HG03432 (cell line): ENCODE data around the gene PARD3B.

Source experiments
- ATAC-seq: cut with Tn5 transposase; IDR thresholded peaks from one replicate; pipeline ENCODE4 v1.9.1; 2021; ENCODE audit warnings: mild to moderate bottlenecking, moderate library complexity; ENCODE audit not compliant: unreplicated experiment

PARD3B gene

DNA sequence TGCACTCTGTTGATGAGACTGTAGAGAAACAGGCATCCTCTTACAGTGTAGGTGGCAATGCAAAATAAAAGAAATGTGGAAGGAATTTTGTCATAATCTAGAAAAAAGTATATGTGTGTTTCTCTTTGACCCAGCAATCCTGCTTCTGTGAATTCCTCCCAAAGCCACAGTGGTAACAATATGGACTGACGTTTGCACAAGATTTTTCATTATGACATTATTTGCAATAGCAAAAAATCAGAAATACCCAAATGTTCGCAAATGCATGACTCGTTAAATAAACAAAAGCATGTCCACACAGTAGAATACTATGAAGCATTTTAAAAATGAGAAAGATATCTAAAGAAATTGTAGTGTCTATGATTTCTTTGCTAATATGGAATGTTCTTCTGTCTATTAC, 881.8 kb downstream of the PARD3B start:
- ATAC-seq = no peak

GRCh38 chr2:205428811-205429210, 883.5 kb downstream of the PARD3B start:
- no peak for ATAC-seq

DNA sequence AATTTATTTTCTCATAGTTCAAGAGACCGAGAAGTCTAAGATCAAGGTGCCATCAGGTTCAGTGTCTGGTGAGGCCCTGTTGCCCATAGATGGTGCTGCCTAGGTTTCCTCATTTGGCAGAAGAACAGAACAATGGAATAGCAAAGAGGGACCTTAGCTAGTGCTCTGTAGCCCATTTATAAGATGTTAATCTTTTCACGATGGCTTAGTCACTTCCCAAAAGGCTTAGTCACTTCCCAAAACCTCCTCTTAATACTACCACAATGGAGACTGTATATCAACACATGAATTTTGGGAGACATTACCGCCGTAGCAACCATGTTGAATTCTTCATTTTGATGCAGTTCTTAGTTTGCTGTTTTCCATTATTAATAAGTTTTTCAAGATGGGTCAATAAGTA, 890.7 kb downstream of the PARD3B start:
- no peak for ATAC-seq

- ATAC-seq = no peak
These were observed 893.0 kb downstream of the PARD3B start for GRCh38 chr2:205438241-205438640.

DNA sequence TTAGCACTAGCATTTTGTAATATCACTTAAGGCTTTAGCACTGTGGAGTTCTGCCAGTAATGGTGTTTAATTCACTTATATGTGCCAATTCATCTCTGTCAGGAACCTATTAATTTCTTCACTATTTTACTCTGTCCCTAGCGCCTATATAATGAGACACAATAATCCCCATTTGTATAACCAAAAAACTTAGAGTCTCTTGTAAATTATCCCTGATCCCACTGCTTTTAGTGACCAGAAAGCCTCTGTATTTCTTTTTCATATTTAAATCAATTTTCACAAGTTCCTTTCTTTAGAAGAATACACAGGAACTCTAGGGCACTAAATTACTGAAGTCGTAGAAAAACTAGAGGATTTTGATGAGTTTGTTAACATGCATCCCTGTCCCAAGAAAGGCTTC, 894.3 kb downstream of the PARD3B start:
- no peak for ATAC-seq

GRCh38 chr2:205441524-205441923, 896.2 kb downstream of the PARD3B start:
- ATAC-seq = no peak

- ATAC-seq = no peak
These were observed 902.9 kb downstream of the PARD3B start for GRCh38 chr2:205448189-205448588.

GRCh38 chr2:205451901-205452512, 906.7 kb downstream of the PARD3B start:
- ATAC-seq = no peak

DNA sequence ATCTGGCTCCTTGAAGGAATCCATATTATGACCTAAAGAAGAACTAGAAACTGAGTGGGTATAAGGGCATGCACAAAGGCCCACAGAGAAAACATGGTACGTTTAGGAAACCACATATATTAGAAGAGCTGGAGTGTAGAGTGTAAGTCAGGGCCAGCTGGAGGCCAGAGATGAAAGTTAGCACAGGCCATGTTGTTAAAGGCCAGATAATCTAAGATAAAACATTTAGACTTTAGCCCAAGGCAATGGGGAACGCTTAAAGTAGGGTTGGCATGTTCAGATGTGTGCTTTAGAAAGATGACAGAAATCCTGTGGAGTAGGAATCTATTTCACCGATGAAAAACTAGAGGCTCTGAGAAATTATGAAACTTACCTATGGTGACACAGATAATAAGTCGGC, 907.9 kb downstream of the PARD3B start:
- no peak for ATAC-seq

DNA sequence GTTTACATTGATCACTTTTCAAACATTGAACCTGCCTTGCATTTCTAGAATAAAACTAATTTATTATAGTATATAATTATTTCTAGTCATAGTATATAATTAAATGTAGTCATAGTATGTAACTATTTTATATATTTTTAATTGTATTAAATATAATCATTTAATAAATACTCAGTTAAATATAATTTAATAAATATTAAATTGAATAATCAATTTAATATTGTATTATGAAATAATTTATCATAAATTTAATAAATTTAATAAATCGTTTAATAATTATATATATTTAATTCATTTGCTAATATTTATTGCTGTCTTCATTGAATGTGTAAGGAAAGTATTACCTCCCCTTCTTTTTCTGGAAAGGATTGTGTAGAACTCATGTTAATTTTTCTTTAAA, 911.4 kb downstream of the PARD3B start:
- ATAC-seq = no peak

GRCh38 chr2:205460217-205460616, 914.9 kb downstream of the PARD3B start:
- no peak for ATAC-seq

DNA sequence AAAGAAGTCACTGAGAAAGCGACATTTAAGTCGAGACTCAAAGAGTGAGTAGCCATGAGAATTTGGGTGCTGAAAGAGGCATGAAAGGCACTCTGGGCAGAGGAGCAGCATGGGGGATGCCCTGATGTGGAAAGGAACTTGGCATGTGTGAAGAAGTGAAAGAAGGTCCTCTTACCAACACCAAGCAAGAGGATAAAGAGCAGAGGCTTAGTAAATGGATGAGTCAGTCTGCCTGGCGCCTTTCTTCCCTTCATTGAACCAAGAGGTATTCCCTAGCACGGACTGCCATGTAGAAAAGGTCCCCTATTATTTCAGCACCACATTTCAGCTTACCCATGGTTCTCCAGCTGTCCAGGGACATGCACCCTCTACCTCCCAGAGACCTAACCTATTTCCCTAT, 915.9 kb downstream of the PARD3B start:
- peak; percentile 36 for ATAC-seq

DNA sequence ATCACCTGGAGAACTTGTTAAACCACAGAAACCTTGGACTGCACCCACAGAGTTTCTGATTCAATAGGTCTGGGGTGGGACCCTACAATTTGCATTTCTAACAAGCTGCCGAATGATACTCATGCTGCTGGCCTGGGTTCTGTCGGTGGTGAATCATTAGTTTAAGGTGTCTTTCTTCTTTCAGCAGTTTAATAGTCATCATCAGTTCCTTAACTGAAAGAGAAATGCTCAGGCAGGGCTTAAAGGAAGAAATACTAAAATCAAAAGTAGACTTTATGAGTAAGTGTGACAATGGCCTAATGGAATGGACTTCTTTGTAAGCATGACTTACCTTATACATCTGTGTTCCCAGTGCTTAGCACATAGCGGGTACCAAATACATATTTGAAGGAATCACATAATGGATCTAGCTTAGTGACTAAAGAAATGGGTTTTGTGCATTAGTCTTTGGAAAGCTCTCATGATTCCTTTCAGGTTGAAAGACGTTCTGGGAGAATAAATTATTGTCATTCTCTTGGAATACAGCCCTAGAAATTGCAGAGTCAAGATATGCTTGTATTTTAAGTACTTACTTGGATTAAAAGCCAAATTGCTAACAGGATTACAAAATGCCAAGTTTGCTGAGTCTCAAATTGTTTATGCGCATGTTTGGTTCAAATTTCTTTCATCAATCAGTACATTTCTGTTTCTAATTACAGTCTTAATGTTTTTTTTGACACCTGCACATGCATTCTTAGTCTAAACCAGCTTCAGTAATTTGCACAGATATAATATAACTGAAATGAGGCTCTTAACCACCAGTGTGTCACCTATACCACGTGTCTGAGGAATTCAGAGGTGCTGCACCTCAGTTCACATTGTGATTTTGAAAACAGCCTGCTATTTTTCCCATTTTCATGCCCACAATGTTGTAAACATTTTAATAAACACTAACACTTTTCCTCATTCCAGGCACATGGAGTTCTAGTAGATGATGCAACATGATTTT, 916.7 kb downstream of the PARD3B start:
- ATAC-seq = peak; percentile 62

GRCh38 chr2:205462681-205463345, 917.5 kb downstream of the PARD3B start:
- ATAC-seq = no peak

GRCh38 chr2:205463466-205464025, 918.3 kb downstream of the PARD3B start:
- no peak for ATAC-seq

GRCh38 chr2:205464681-205465080, 919.4 kb downstream of the PARD3B start:
- ATAC-seq = no peak

DNA sequence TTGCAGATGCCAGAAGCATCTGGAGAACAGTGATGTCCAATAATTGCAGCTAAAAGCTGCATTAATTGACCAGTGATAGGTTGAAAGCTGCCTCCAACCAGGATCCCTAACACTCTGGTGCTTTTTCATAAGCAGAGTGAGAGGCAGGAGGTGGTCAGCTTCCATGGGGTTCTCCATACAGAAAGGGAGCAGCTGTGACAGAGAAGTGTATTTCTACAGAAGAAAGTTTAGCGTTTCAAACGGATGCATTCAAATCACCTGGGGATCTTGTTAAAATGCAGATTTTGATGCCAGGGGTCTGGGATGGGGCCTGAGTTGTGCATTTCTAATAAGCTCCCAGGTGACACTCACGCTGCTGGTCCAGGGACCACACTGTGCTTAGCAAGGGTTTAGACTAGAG, 920.5 kb downstream of the PARD3B start:
- ATAC-seq = no peak

DNA sequence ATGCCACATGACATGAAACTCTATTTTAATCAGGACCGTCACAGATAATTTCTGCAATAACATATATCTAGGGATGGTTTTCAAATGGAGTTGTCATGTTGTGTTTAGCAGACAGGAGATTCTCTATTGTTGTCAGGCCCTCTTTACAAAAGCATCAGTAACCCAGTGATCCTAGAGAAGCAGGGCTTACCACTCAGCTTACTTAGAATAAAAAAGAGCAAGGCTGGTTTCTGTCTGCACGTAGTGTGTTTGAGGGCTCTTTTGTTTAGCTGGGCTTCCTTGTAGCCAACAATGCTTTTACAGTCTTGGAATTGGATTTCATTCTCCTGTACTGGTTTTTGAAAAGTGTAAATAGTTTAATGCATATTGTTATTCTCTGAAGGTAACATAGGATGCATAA, 926.5 kb downstream of the PARD3B start:
- no peak for ATAC-seq

DNA sequence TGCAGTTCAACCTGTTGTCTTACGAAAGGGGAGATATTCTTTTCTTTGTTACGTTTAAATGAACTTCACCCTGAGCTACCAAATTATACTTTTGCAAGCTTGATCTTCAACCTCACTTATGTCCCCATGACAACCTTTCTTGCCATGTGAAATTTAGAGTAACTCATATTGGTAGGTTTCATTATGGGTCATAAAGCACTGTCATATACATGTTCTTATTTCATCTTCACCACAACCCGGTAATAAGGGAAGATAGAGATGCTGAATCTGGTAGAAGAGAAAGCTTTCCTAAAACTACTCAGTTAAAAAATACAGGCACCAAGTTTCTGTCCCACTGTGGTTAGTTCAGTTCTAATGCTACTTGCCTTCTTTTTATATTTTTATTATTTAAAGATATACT, 928.5 kb downstream of the PARD3B start:
- ATAC-seq = no peak

- no peak for ATAC-seq
These were observed 929.6 kb downstream of the PARD3B start for GRCh38 chr2:205474741-205475415.

DNA sequence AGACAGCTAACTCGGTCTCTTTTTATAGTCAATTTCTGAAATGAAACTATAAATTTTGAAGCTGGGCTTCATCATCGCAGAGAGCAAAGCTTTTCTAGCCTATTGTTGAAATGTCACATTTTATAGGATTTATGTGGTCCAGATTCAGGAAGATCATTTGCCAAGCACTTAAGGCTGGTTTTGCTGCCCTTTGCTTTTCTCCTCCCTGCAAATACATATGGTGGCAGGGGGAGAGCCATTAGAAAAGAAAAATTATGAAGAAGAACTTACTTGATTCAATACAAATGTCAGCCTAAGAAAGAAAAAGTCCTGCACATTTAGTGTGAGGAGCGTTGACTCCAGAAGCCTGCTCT, 930.1 kb downstream of the PARD3B start:
- ATAC-seq = no peak
